ENCODE measurements around the gene ATP5F1D. TPM values are rescaled to one million over a fixed set of nuclear protein-coding genes. Genes with fewer than 3 reads are reported as not detected.

The ATP5F1D gene
- total RNA-seq, 1 experiment from 2014 or later, result 102 TPM

DNA sequence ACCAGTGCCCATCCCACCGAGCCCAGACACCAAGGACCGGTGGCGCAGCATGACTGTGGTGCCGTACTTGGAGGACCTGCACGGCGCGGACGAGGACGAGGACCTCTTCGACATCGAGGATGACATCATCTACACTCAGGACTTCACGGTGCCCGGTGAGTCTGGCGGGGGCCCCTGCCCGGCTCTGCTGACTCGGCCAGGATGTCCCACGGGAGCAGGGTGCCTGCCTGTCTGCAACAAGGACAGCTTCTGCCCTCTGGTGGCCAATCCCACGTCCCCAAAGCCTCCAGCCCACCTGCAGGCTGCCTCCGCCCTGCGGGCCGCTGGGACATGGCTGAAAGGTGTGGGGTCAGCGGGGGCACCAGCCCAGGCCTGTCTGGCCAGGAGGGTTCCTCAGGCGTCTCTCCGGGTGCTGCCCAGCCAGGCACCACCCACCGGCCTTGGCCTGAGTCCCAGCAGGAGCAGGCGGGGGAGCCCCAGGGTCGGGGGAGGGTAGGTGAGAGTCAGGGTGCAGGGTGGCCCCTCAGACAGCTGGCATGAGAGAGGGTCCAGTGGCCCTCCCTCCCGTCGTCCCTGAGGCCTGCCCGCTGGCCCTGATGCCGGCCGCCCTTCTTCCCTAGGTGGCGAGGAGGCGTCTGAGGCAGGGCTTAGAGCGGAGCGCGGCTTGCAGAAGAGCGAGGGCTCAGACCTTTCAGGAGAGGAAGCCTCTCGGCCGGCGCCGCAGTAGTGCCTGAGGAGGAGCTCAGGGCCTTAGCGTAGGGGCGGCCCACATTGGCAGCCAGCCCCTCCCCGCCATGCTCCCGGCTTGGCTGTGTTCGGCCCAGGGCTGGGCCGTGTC, 18.3 kb upstream of the ATP5F1D start:
- Histone ChIP-seq H3K27ac (ENCODE audit: low read length) (no peak overlapping the region), H4K20me1 (ENCODE audit: low read length) (0 out of 2 replicates have a peak, but pooled peaks cover 2% of the 10 kb centered on the region), H3K9ac (ENCODE audit: low read length) (no peak overlapping the region), H3K9me2 (replicated peaks; ENCODE audit: low read length) (no peaks in the 10 kb centered on the region), H3K36me3 (ENCODE audit: low read depth, low read length) (no peaks in the 10 kb centered on the region), H3F3A (ENCODE audit: low read length, unreplicated experiment) (no peaks in the 10 kb centered on the region), H3K9me3 (ENCODE audit: low read length) (no peaks in the 10 kb centered on the region), H3K4me3 (ENCODE audit: low read length) (no peak overlapping the region), H2AFZ (ENCODE audit: low read length) (no peak overlapping the region), H3K4me2 (ENCODE audit: low read length) (no peak overlapping the region), H3K4me1 (ENCODE audit: insufficient read depth, low read length) (no peaks in the 10 kb centered on the region), H3K79me2 (ENCODE audit: low read length) (peaks cover 9% of the 10 kb centered on the region), H3K27me3 (ENCODE audit: low read length) (no peaks in the 10 kb centered on the region)
- BruUV-seq (replicated peaks), result no TSS peak
- DNase-seq (peak; percentile 41), ATAC-seq (peak; percentile 60)
- ChIA-PET CTCF (no interaction called here), POLR2A (ENCODE audit: unreplicated experiment) (no interaction called here)
- intact Hi-C loops (cut with micrococcal nuclease), result no loop called here
- TF ChIP-seq EZH2 (IDR thresholded peaks at IDR 0.05; ENCODE audit: low read length, unreplicated experiment) (no peak), EZH2phosphoT487 (IDR thresholded peaks at IDR 0.05; ENCODE audit: borderline replicate concordance, low read length) (no peak)
- TF ChIP-seq, protein P1, sequence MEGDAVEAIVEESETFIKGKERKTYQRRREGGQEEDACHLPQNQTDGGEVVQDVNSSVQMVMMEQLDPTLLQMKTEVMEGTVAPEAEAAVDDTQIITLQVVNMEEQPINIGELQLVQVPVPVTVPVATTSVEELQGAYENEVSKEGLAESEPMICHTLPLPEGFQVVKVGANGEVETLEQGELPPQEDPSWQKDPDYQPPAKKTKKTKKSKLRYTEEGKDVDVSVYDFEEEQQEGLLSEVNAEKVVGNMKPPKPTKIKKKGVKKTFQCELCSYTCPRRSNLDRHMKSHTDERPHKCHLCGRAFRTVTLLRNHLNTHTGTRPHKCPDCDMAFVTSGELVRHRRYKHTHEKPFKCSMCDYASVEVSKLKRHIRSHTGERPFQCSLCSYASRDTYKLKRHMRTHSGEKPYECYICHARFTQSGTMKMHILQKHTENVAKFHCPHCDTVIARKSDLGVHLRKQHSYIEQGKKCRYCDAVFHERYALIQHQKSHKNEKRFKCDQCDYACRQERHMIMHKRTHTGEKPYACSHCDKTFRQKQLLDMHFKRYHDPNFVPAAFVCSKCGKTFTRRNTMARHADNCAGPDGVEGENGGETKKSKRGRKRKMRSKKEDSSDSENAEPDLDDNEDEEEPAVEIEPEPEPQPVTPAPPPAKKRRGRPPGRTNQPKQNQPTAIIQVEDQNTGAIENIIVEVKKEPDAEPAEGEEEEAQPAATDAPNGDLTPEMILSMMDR (conservative IDR thresholded peaks at IDR 0.05; ENCODE audit: low read depth, low read length), result peak; percentile 69

DNA sequence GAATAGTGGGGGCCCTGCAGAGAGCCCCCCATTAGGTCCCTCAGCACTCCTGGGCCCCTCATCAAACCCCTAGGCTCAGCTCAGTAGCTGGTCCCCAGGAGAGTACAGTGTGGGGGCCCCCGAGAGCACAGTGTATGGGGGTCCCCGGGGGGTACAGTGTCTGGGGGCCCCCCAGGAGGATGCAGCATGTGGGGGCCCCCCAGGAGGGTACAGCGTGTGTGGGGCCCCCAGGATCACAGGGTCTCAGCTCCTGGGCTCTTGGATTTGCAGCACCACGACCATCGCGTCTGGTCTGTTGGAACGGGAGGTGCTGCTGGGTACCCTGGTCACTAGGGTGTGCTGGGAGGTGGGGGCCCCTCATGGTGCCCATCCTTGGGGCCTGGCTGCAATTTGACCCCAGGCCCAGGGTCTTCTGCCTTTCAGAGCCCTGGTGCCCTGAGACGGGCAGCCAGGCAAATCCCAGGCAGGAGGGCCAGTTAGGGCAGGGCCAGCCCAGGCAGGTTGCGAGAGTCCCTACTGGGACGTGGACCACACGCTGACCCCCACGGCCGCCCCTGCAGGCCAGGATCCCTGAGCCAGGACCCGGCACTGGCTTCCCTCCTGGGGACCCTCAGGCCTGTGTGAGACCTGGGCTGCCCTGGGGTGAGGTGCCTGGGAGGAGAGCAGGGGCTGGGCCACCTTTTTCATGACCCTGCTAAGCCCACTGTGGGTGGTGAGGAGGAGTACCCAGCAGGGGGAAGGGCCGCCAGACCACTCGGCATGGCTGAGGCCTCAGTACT, 17.3 kb upstream of the ATP5F1D start:
- Histone ChIP-seq H3K36me3 (ENCODE audit: low read depth, low read length) (no peaks in the 10 kb centered on the region), H3K27ac (ENCODE audit: low read length) (no peak overlapping the region), H3K9me3 (ENCODE audit: low read length) (no peaks in the 10 kb centered on the region), H3F3A (ENCODE audit: low read length, unreplicated experiment) (no peaks in the 10 kb centered on the region), H3K79me2 (ENCODE audit: low read length) (no peaks in the 10 kb centered on the region), H3K4me3 (ENCODE audit: low read length) (no peak overlapping the region), H3K9ac (ENCODE audit: low read length) (no peak overlapping the region), H3K4me2 (ENCODE audit: low read length) (no peak overlapping the region), H2AFZ (ENCODE audit: low read length) (no peak overlapping the region), H3K4me1 (ENCODE audit: insufficient read depth, low read length) (no peaks in the 10 kb centered on the region), H3K9me2 (replicated peaks; ENCODE audit: low read length) (no peaks in the 10 kb centered on the region), H4K20me1 (ENCODE audit: low read length) (no peaks in the 10 kb centered on the region), H3K27me3 (ENCODE audit: low read length) (no peaks in the 10 kb centered on the region)
- ChIA-PET CTCF (no interaction called here), POLR2A (ENCODE audit: unreplicated experiment) (no interaction called here)
- DNase-seq, result no peak
- TF ChIP-seq EZH2phosphoT487 (IDR thresholded peaks at IDR 0.05; ENCODE audit: borderline replicate concordance, low read length), result no peak
- TF ChIP-seq, protein P1 (conservative IDR thresholded peaks at IDR 0.05; ENCODE audit: low read depth, low read length), result no peak
- no peak for TF ChIP-seq EZH2 (IDR thresholded peaks at IDR 0.05; ENCODE audit: low read length, unreplicated experiment)
- no TSS peak for BruUV-seq (replicated peaks)
- intact Hi-C loops (cut with micrococcal nuclease), result no loop called here
- ATAC-seq, result no peak

Measured in PC-3 (cell line).